ENCODE measurements around the gene SLC6A1.
A peak's percentile ranks its signal among the peaks of the same experiment; 100 is the strongest.
"Not testable (repeated sequence)": the region's sequence is repeated elsewhere in the genome, so short reads cannot be mapped to it uniquely, and the experiment has no call there.

SLC6A1 gene

GRCh38 chr3:11071096-11071755, 78.7 kb downstream of the SLC6A1 start:
- DNase-seq (ENCODE audit: low read depth), result no peak
- H3K4me3 ChIP-seq (ENCODE audit: low read depth, low read length), result no peak overlapping the region
- TF ChIP-seq MAX (IDR thresholded peaks at IDR 0.05; ENCODE audit: low read depth, low read length) (no peak), MYC (IDR thresholded peaks at IDR 0.05; ENCODE audit: low read depth, low read length) (no peak), POLR2A (IDR thresholded peaks at IDR 0.05; ENCODE audit: extremely low read depth, insufficient read length) (no peak), CTCF (IDR thresholded peaks at IDR 0.05; ENCODE audit: low read depth, low read length) (no peak)

GRCh38 chr3:11072631-11073030, 80.1 kb downstream of the SLC6A1 start:
- DNase-seq (ENCODE audit: low read depth), result peak; percentile 51
- no peak overlapping the region for H3K4me3 ChIP-seq (ENCODE audit: low read depth, low read length)
- TF ChIP-seq MAX (IDR thresholded peaks at IDR 0.05; ENCODE audit: low read depth, low read length) (no peak), CTCF (IDR thresholded peaks at IDR 0.05; ENCODE audit: low read depth, low read length) (no peak), MYC (IDR thresholded peaks at IDR 0.05; ENCODE audit: low read depth, low read length) (no peak), POLR2A (IDR thresholded peaks at IDR 0.05; ENCODE audit: extremely low read depth, insufficient read length) (no peak)

GRCh38 chr3:11074011-11074410, 81.5 kb downstream of the SLC6A1 start:
- TF ChIP-seq POLR2A (IDR thresholded peaks at IDR 0.05; ENCODE audit: extremely low read depth, insufficient read length), result no peak
- TF ChIP-seq MYC (IDR thresholded peaks at IDR 0.05; ENCODE audit: low read depth, low read length), result no peak
- TF ChIP-seq CTCF (IDR thresholded peaks at IDR 0.05; ENCODE audit: low read depth, low read length), result no peak
- no peak for TF ChIP-seq MAX (IDR thresholded peaks at IDR 0.05; ENCODE audit: low read depth, low read length)
- peak; percentile 19 for DNase-seq (ENCODE audit: low read depth)
- no peak overlapping the region for H3K4me3 ChIP-seq (ENCODE audit: low read depth, low read length)

- DNase-seq (ENCODE audit: low read depth), result peak; percentile 64
- H3K4me3 ChIP-seq (ENCODE audit: low read depth, low read length), result no peak overlapping the region
- TF ChIP-seq POLR2A (IDR thresholded peaks at IDR 0.05; ENCODE audit: extremely low read depth, insufficient read length) (no peak), MAX (IDR thresholded peaks at IDR 0.05; ENCODE audit: low read depth, low read length) (no peak), MYC (IDR thresholded peaks at IDR 0.05; ENCODE audit: low read depth, low read length) (no peak), CTCF (IDR thresholded peaks at IDR 0.05; ENCODE audit: low read depth, low read length) (no peak)
These were observed 81.9 kb downstream of the SLC6A1 start for GRCh38 chr3:11074451-11074850.

GRCh38 chr3:11075122-11075521, 82.6 kb downstream of the SLC6A1 start:
- not testable (repeated sequence) for DNase-seq (ENCODE audit: low read depth); H3K4me3 ChIP-seq (ENCODE audit: low read depth, low read length)

- DNase-seq (ENCODE audit: low read depth), result no peak
- TF ChIP-seq MAX (IDR thresholded peaks at IDR 0.05; ENCODE audit: low read depth, low read length) (no peak), CTCF (IDR thresholded peaks at IDR 0.05; ENCODE audit: low read depth, low read length) (no peak), MYC (IDR thresholded peaks at IDR 0.05; ENCODE audit: low read depth, low read length) (no peak), POLR2A (IDR thresholded peaks at IDR 0.05; ENCODE audit: extremely low read depth, insufficient read length) (no peak)
- no peak overlapping the region for H3K4me3 ChIP-seq (ENCODE audit: low read depth, low read length)
These were observed 84.2 kb downstream of the SLC6A1 start for GRCh38 chr3:11076711-11077110.

Measured in NB4 (cell line).